WTC11 (cell line): Measurements from ENCODE around the gene HSPA4. TPM values are rescaled to one million over a fixed set of nuclear protein-coding genes. Genes with fewer than 3 reads are reported as not detected.
"Not testable (repeated sequence)": the region's sequence is repeated elsewhere in the genome, so short reads cannot be mapped to it uniquely, and the experiment has no call there.

Experiments used
- ATAC-seq: fragments of 200-7000 bp; cut with Tn5 transposase; 2 replicates; pipeline ENCODE4 v1.10.0; 2021; ENCODE audit warnings: mild to moderate bottlenecking, moderate library complexity
- CTCF ChIA-PET: fragments of 300-600 bp; sonication (Branson Sonifier 250); formaldehyde crosslinking; loops from one replicate; lab custom pipeline; 2021; ENCODE audit warnings: antibody characterized with exemption; lab: Charles Lee
- POLR2A ChIA-PET: fragments of 350-600 bp; sonication (Branson Sonifier 250); formaldehyde crosslinking; loops from one replicate; lab custom pipeline; 2021; ENCODE audit warnings: antibody characterized with exemption; lab: Charles Lee
- DNase-seq: peaks from one replicate; pipeline ENCODE4 v3.0.0; 2021; ENCODE audit warnings: low spot score
- H3K27ac Mint-ChIP-seq: 2 replicates; pipeline ENCODE4 v1.8.0; 2021; ENCODE audit warnings: mixed read lengths
- H3K27me3 Mint-ChIP-seq: 2 replicates; pipeline ENCODE4 v1.8.0; 2021; ENCODE audit warnings: low read depth, mild to moderate bottlenecking, moderate library complexity, mixed read lengths
- H3K36me3 Mint-ChIP-seq: 2 replicates; pipeline ENCODE4 v1.8.0; 2021; ENCODE audit warnings: mixed read lengths
- H3K4me1 Mint-ChIP-seq: 2 replicates; pipeline ENCODE4 v1.8.0; 2022; ENCODE audit warnings: mixed read lengths
- H3K4me3 Mint-ChIP-seq: 2 replicates; pipeline ENCODE4 v1.8.0; 2021; ENCODE audit warnings: mild to moderate bottlenecking, moderate library complexity, mixed read lengths
- H3K9me3 Mint-ChIP-seq: 2 replicates; pipeline ENCODE4 v1.8.0; 2021; ENCODE audit warnings: mixed read lengths
- E2F5 ChIP-seq: sonication (generic); formaldehyde crosslinking; IDR thresholded peaks from 2 replicates; pipeline ENCODE4 v1.8.1; 2022; ENCODE audit warnings: mild to moderate bottlenecking, moderate library complexity, missing genetic modification reagents
- ESRRA ChIP-seq: sonication (generic); formaldehyde crosslinking; IDR thresholded peaks from 2 replicates; pipeline ENCODE4 v1.8.1; 2022; ENCODE audit warnings: mild to moderate bottlenecking, missing genetic modification reagents, borderline replicate concordance
- FOXP1 ChIP-seq: sonication (generic); formaldehyde crosslinking; IDR thresholded peaks from 2 replicates; pipeline ENCODE4 v1.8.0; 2022; ENCODE audit warnings: missing genetic modification reagents, mild to moderate bottlenecking, moderate library complexity, borderline replicate concordance
- GRHL2 ChIP-seq: fragments of 250-450 bp; sonication (Bioruptor Pico); IDR thresholded peaks from 2 replicates; pipeline ENCODE4 v1.8.0; 2022; ENCODE audit warnings: mild to moderate bottlenecking, moderate library complexity; ENCODE audit not compliant: insufficient replicate concordance, severe bottlenecking
- GTF2I ChIP-seq: fragments of 250-450 bp; sonication (Bioruptor Pico); conservative IDR thresholded peaks from 2 replicates; pipeline ENCODE4 v1.4.0; 2021; ENCODE audit warnings: mild to moderate bottlenecking
- HMGA2 ChIP-seq: fragments of 250-450 bp; sonication (Bioruptor Pico); IDR thresholded peaks from 2 replicates; pipeline ENCODE4 v1.4.0; 2021; ENCODE audit warnings: mild to moderate bottlenecking, moderate library complexity
- MXD4 ChIP-seq: fragments of 250-450 bp; sonication (Bioruptor Pico); IDR thresholded peaks from 2 replicates; pipeline ENCODE4 v1.8.0; 2021; ENCODE audit warnings: mild to moderate bottlenecking, moderate library complexity, borderline replicate concordance
- NR3C1 ChIP-seq: sonication (generic); formaldehyde crosslinking; conservative IDR thresholded peaks from 2 replicates; pipeline ENCODE4 v1.8.1; 2023; ENCODE audit warnings: low read depth, mild to moderate bottlenecking, missing genetic modification reagents
- OVOL2 ChIP-seq: fragments of 250-450 bp; sonication (Bioruptor Pico); IDR thresholded peaks from 2 replicates; pipeline ENCODE4 v1.9.0; 2021; ENCODE audit warnings: mild to moderate bottlenecking, borderline replicate concordance
- PRRX2 ChIP-seq: fragments of 250-450 bp; sonication (Bioruptor Pico); IDR thresholded peaks from 2 replicates; pipeline ENCODE4 v1.8.0; 2021; ENCODE audit warnings: mild to moderate bottlenecking
- TEAD4 ChIP-seq: sonication (generic); formaldehyde crosslinking; IDR thresholded peaks from 2 replicates; pipeline ENCODE4 v1.8.0; 2022; ENCODE audit warnings: mild to moderate bottlenecking, missing genetic modification reagents
- ZBTB43 ChIP-seq: sonication (generic); formaldehyde crosslinking; IDR thresholded peaks from 2 replicates; pipeline ENCODE4 v1.8.1; 2023; ENCODE audit warnings: mild to moderate bottlenecking, missing genetic modification reagents
- ZNF232 ChIP-seq: sonication (generic); formaldehyde crosslinking; IDR thresholded peaks from 2 replicates; pipeline ENCODE4 v1.8.0; 2022; ENCODE audit warnings: mild to moderate bottlenecking, missing genetic modification reagents
- total RNA-seq: library from RNA; stranded (reverse); gene quantifications from 3 replicates; pipeline ENCODE4 v1.2.3, GENCODE V29; 2021
- TF ChIP-seq, protein P1 (sequence below): sonication (generic); formaldehyde crosslinking; conservative IDR thresholded peaks from 2 replicates; pipeline ENCODE4 v1.8.1; 2023; ENCODE audit warnings: mild to moderate bottlenecking, low read depth, missing genetic modification reagents, moderate library complexity
- TF ChIP-seq, protein P2 (sequence below): sonication (generic); formaldehyde crosslinking; IDR thresholded peaks from 2 replicates; pipeline ENCODE4 v1.8.1; 2022; ENCODE audit warnings: low read depth, mild to moderate bottlenecking, moderate library complexity, missing genetic modification reagents, borderline replicate concordance
- TF ChIP-seq, protein P3 (sequence below): fragments of 250-450 bp; sonication (Bioruptor Pico); conservative IDR thresholded peaks from 2 replicates; pipeline ENCODE4 v1.9.0; 2021; ENCODE audit warnings: mild to moderate bottlenecking
- TF ChIP-seq, protein P4 (sequence below): sonication (generic); formaldehyde crosslinking; IDR thresholded peaks from 2 replicates; pipeline ENCODE4 v1.8.0; 2023; ENCODE audit warnings: mild to moderate bottlenecking, missing genetic modification reagents
- TF ChIP-seq, protein P5 (sequence below): sonication (generic); formaldehyde crosslinking; conservative IDR thresholded peaks from 2 replicates; pipeline ENCODE4 v1.8.1; 2022; ENCODE audit warnings: mild to moderate bottlenecking, missing genetic modification reagents

HSPA4 gene
- total RNA-seq, 1 experiment from 2014 or later = 363 TPM

DNA sequence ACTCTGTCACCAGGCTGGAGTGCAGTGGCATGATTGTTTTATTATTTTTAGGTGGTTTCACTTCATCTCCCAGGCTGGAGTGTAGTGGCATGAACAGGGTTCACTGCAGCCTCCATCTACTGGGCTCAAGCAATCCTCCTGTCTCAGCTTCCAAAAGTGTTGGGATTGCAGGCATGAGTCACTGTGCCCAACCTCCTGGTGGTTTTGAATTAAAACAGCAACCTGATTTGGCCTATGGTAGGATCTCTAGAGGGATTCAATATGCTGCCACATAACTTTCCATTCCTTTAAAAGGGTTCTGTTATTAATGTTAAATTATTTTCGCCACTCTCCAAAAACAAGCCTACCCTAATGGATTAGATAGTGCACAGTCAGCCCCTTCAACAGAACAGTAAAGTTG is 9.9 kb upstream of the HSPA4 start (continued):
- TF ChIP-seq, protein P1, sequence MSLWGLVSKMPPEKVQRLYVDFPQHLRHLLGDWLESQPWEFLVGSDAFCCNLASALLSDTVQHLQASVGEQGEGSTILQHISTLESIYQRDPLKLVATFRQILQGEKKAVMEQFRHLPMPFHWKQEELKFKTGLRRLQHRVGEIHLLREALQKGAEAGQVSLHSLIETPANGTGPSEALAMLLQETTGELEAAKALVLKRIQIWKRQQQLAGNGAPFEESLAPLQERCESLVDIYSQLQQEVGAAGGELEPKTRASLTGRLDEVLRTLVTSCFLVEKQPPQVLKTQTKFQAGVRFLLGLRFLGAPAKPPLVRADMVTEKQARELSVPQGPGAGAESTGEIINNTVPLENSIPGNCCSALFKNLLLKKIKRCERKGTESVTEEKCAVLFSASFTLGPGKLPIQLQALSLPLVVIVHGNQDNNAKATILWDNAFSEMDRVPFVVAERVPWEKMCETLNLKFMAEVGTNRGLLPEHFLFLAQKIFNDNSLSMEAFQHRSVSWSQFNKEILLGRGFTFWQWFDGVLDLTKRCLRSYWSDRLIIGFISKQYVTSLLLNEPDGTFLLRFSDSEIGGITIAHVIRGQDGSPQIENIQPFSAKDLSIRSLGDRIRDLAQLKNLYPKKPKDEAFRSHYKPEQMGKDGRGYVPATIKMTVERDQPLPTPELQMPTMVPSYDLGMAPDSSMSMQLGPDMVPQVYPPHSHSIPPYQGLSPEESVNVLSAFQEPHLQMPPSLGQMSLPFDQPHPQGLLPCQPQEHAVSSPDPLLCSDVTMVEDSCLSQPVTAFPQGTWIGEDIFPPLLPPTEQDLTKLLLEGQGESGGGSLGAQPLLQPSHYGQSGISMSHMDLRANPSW = no peak
- no peak for TF ChIP-seq HMGA2 (CRISPR knock-in tag)
- TF ChIP-seq, protein P2, sequence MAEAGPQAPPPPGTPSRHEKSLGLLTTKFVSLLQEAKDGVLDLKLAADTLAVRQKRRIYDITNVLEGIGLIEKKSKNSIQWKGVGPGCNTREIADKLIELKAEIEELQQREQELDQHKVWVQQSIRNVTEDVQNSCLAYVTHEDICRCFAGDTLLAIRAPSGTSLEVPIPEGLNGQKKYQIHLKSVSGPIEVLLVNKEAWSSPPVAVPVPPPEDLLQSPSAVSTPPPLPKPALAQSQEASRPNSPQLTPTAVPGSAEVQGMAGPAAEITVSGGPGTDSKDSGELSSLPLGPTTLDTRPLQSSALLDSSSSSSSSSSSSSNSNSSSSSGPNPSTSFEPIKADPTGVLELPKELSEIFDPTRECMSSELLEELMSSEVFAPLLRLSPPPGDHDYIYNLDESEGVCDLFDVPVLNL = no peak
- no peak for TF ChIP-seq MXD4 (CRISPR knock-in tag)
- TF ChIP-seq TEAD4 (CRISPR knock-in tag) = no peak
- no peak for TF ChIP-seq FOXP1 (CRISPR knock-in tag)
- TF ChIP-seq, protein P3, sequence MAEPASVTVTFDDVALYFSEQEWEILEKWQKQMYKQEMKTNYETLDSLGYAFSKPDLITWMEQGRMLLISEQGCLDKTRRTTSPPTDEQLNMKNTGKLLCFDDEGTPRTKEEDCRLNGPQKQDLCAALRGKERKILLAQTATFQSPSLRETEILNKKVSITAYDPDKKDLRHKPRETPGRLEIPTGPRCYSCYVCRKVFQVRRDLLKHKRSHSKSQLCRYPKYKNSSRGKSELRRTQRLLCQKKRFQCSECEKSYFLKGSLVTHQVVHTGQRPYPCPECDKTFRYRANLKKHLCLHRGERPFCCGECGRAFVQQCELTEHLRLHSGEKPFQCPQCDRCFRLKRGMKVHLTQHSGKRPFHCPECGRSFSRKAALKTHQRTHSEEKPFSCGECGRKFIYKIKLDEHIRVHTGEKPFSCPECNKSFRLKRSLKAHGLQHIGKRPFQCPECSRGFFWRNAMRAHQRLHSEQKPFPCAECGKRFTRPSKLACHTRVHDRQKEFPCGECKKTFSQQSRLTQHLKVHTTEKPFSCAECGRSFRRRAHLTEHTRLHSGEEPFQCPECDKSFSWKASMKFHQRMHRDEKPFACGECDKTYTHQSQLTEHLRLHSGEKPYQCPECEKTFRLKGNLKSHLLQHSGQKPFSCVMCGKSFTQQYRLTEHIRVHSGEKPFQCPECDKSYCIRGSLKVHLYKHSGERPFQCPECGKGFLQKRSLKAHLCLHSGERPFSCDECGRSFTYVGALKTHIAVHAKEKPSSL (CRISPR knock-in tag) = no peak
- TF ChIP-seq, protein P4, sequence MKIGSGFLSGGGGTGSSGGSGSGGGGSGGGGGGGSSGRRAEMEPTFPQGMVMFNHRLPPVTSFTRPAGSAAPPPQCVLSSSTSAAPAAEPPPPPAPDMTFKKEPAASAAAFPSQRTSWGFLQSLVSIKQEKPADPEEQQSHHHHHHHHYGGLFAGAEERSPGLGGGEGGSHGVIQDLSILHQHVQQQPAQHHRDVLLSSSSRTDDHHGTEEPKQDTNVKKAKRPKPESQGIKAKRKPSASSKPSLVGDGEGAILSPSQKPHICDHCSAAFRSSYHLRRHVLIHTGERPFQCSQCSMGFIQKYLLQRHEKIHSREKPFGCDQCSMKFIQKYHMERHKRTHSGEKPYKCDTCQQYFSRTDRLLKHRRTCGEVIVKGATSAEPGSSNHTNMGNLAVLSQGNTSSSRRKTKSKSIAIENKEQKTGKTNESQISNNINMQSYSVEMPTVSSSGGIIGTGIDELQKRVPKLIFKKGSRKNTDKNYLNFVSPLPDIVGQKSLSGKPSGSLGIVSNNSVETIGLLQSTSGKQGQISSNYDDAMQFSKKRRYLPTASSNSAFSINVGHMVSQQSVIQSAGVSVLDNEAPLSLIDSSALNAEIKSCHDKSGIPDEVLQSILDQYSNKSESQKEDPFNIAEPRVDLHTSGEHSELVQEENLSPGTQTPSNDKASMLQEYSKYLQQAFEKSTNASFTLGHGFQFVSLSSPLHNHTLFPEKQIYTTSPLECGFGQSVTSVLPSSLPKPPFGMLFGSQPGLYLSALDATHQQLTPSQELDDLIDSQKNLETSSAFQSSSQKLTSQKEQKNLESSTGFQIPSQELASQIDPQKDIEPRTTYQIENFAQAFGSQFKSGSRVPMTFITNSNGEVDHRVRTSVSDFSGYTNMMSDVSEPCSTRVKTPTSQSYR = no peak
- no peak for TF ChIP-seq ZBTB43 (CRISPR knock-in tag)
- TF ChIP-seq GTF2I (CRISPR knock-in tag) = no peak
- no peak for TF ChIP-seq GRHL2 (CRISPR knock-in tag)

DNA sequence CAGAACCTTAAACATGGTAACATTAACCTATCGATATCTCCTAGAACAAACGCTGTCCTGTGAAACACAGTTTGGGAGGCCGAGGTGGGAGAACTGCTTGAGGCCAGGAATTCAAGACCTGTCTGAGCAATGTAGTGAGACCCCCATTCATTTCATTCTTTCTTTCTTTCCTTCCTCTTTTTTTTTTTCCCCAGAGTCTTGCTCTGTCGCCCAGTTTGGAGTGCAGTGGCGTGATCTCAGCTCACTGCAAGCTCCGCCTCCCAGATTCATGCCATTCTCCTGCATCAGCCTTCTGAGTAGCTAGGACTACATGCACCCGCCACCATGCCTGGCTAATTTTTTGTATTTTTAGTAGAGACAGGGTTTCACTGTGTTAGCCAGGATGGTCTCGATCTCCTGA is 5.3 kb upstream of the HSPA4 start:
- H3K9me3 Mint-ChIP-seq, H3K36me3 Mint-ChIP-seq, DNase-seq, H3K27me3 Mint-ChIP-seq, H3K4me3 Mint-ChIP-seq, ATAC-seq, H3K27ac Mint-ChIP-seq, POLR2A ChIA-PET: not testable (repeated sequence)
- CTCF ChIA-PET = interaction anchor here (0.6 kb wide), 1 partner anchor 12 kb away, joined by 3 read pairs; no protein-coding TSS in a partner anchor
- H3K4me1 Mint-ChIP-seq = peaks cover 35% of the 10 kb centered on the region

DNA sequence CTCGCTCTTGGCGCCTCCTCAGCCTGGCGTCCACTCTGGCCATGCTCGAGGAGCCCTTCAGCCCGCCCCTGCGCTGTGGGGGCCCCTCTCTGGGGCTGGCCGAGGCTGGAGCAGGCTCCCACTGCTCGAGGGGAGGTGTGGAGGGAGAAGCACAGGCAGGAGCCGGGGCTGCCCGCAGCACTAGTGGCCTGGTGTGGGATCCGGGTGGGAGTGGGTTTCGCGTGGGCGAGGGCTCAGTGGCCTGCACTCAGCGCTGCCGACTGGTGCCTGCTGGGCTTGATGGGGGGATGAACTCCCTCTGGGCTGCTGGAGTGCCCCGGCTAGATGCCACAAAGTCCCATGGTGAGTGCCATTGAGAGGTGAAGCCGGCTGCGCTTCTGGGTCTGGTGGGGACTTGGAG is 4.4 kb upstream of the HSPA4 start:
- Mint-ChIP-seq H3K4me1 (peaks cover 31% of the 10 kb centered on the region), H3K27me3 (no peaks in the 10 kb centered on the region), H3K9me3 (peaks cover 8% of the 10 kb centered on the region), H3K36me3 (peaks cover 3% of the 10 kb centered on the region; the same call in 1 of the 2 replicates), H3K4me3 (no peak overlapping the region), H3K27ac (no peak overlapping the region)
- DNase-seq = no peak
- ChIA-PET POLR2A (interaction anchor here (0.6 kb wide), 1 partner anchor 50 kb away, joined by 3 read pairs; no protein-coding TSS in a partner anchor), CTCF (no interaction called here)
- no peak for ATAC-seq
- TF ChIP-seq ESRRA (no peak), NR3C1 (no peak), ZNF232 (CRISPR knock-in tag) (no peak), OVOL2 (CRISPR knock-in tag) (no peak), PRRX2 (CRISPR knock-in tag) (no peak), E2F5 (CRISPR knock-in tag) (no peak)
- TF ChIP-seq, protein P4 = no peak
- TF ChIP-seq, protein P5, sequence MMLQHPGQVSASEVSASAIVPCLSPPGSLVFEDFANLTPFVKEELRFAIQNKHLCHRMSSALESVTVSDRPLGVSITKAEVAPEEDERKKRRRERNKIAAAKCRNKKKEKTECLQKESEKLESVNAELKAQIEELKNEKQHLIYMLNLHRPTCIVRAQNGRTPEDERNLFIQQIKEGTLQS (CRISPR knock-in tag) = no peak
